ENCODE data around the gene WDR87.
"Not testable (repeated sequence)": the region's sequence is repeated elsewhere in the genome, so short reads cannot be mapped to it uniquely, and the experiment has no call there.

WDR87 gene

GRCh38 chr19:37929355-37929923 is 23.0 kb upstream of the WDR87 start:
- no peak for FAIRE-seq

GRCh38 chr19:37928527-37929286 is 22.3 kb upstream of the WDR87 start:
- no peak for FAIRE-seq

GRCh38 chr19:37926711-37927110 is 20.3 kb upstream of the WDR87 start:
- no peak for FAIRE-seq

- FAIRE-seq, result no peak
Measured at GRCh38 chr19:37926255-37926654, 19.9 kb upstream of the WDR87 start.

- no peak for FAIRE-seq
Measured at GRCh38 chr19:37925212-37925611, 18.8 kb upstream of the WDR87 start.

GRCh38 chr19:37924573-37924972 is 18.2 kb upstream of the WDR87 start:
- FAIRE-seq, result not testable (repeated sequence)

GRCh38 chr19:37920591-37921450 is 14.4 kb upstream of the WDR87 start:
- no peak for FAIRE-seq

GRCh38 chr19:37914908-37915307 is 8.5 kb upstream of the WDR87 start:
- FAIRE-seq, result no peak

- no peak for FAIRE-seq
Measured at GRCh38 chr19:37909661-37910199, 3.3 kb upstream of the WDR87 start.

- no peak for FAIRE-seq
Measured at GRCh38 chr19:37907735-37908455, 1.5 kb upstream of the WDR87 start.

GRCh38 chr19:37906869-37907734 is 708 bp upstream of the WDR87 start, which contains the start of gene SIPA1L3:
TSS of gene SIPA1L3 (plus strand) at chr19:37907208. CDS start at chr19:38081566, 174,358 bp downstream.
- peak; percentile 72 for FAIRE-seq

GRCh38 chr19:37903096-37903495 is 3.3 kb downstream of the WDR87 start:
- FAIRE-seq, result no peak

- peak; percentile 6 for FAIRE-seq
Measured at GRCh38 chr19:37902668-37903067, 3.7 kb downstream of the WDR87 start.

- no peak for FAIRE-seq
Measured at GRCh38 chr19:37899966-37900365, 6.4 kb downstream of the WDR87 start.

GRCh38 chr19:37899453-37899852 is 6.9 kb downstream of the WDR87 start:
- FAIRE-seq, result no peak

- FAIRE-seq, result no peak
Measured at GRCh38 chr19:37896180-37896579, 10.2 kb downstream of the WDR87 start.

GRCh38 chr19:37893845-37894575 is 12.4 kb downstream of the WDR87 start:
- FAIRE-seq, result no peak

- no peak for FAIRE-seq
Measured at GRCh38 chr19:37886571-37886970, 19.8 kb downstream of the WDR87 start.

GRCh38 chr19:37885392-37885791 is 21.0 kb downstream of the WDR87 start:
- FAIRE-seq, result no peak

- FAIRE-seq, result no peak
Measured at GRCh38 chr19:37877147-37877546, 29.2 kb downstream of the WDR87 start.

GRCh38 chr19:37876032-37876431 is 30.4 kb downstream of the WDR87 start:
- FAIRE-seq, result no peak
